Stimulated activated memory B cell treated with anti-CD40 and anti-IgM and Interleukin-4, amounts not matched to agents 10 μg/mL and 1 μg/mL and 100 μg/mL, for 72 hours (primary cell): ENCODE data around the gene PEBP1.
A peak's percentile ranks its signal among the peaks of the same experiment; 100 is the strongest.
"Not testable (repeated sequence)": the region's sequence is repeated elsewhere in the genome, so short reads cannot be mapped to it uniquely, and the experiment has no call there.

Experiments used
- ATAC-seq: fragments of 150-1000 bp; cut with Tn5 transposase; 2 replicates; pipeline ENCODE4 v1.10.0; 2021
- H3K27ac Mint-ChIP-seq: one replicate; pipeline ENCODE4 v1.8.0; 2022; ENCODE audit warnings: mild to moderate bottlenecking, mixed read lengths
- H3K27me3 Mint-ChIP-seq: one replicate; pipeline ENCODE4 v1.8.0; 2022; ENCODE audit warnings: mixed read lengths
- H3K36me3 Mint-ChIP-seq: one replicate; pipeline ENCODE4 v1.8.0; 2022; ENCODE audit warnings: mixed read lengths
- H3K4me1 Mint-ChIP-seq: one replicate; pipeline ENCODE4 v1.8.0; 2022; ENCODE audit warnings: mixed read lengths
- H3K4me3 Mint-ChIP-seq: one replicate; pipeline ENCODE4 v1.8.0; 2022; ENCODE audit warnings: mild to moderate bottlenecking, moderate library complexity, mixed read lengths
- H3K9me3 Mint-ChIP-seq: one replicate; pipeline ENCODE4 v1.8.0; 2022; ENCODE audit warnings: mixed read lengths

PEBP1 gene

GRCh38 chr12:118120579-118121363, 15.2 kb upstream of the PEBP1 start:
- Mint-ChIP-seq H3K27me3 (no peaks in the 10 kb centered on the region), H3K36me3 (peaks cover 5% of the 10 kb centered on the region)
- peak; percentile 51 for ATAC-seq

GRCh38 chr12:118122264-118122663, 13.7 kb upstream of the PEBP1 start:
- Mint-ChIP-seq H3K9me3 (no peaks in the 10 kb centered on the region), H3K36me3 (peaks cover 5% of the 10 kb centered on the region), H3K27ac (no peak overlapping the region)

More at GRCh38 chr12:118120579-118121363, 15.2 kb upstream of the PEBP1 start:
- H3K4me3 Mint-ChIP-seq, result no peak overlapping the region
- H3K4me1 Mint-ChIP-seq, result peaks cover 8% of the 10 kb centered on the region
- H3K9me3 Mint-ChIP-seq, result no peaks in the 10 kb centered on the region
- no peak overlapping the region for H3K27ac Mint-ChIP-seq

GRCh38 chr12:118124333-118124874, 11.5 kb upstream of the PEBP1 start:
- Mint-ChIP-seq H3K4me3 (no peak overlapping the region), H3K27me3 (no peaks in the 10 kb centered on the region), H3K27ac (no peak overlapping the region), H3K36me3 (peaks cover 5% of the 10 kb centered on the region), H3K9me3 (no peaks in the 10 kb centered on the region), H3K4me1 (peaks cover 8% of the 10 kb centered on the region)
- no peak for ATAC-seq

More at GRCh38 chr12:118122264-118122663, 13.7 kb upstream of the PEBP1 start:
- Mint-ChIP-seq H3K4me1 (peaks cover 8% of the 10 kb centered on the region), H3K4me3 (no peak overlapping the region), H3K27me3 (no peaks in the 10 kb centered on the region)
- ATAC-seq, result no peak

GRCh38 chr12:118125743-118126118, 10.2 kb upstream of the PEBP1 start:
- no peak overlapping the region for H3K27ac Mint-ChIP-seq
- peaks cover 1% of the 10 kb centered on the region for H3K4me1 Mint-ChIP-seq
- H3K27me3 Mint-ChIP-seq, result no peaks in the 10 kb centered on the region
- H3K9me3 Mint-ChIP-seq, result no peaks in the 10 kb centered on the region
- H3K36me3 Mint-ChIP-seq, result peaks cover 5% of the 10 kb centered on the region
- no peak for ATAC-seq
- H3K4me3 Mint-ChIP-seq, result no peak overlapping the region

GRCh38 chr12:118126119-118126757, 9.7 kb upstream of the PEBP1 start:
- H3K9me3 Mint-ChIP-seq, result no peaks in the 10 kb centered on the region
- no peak for ATAC-seq
- peaks cover 5% of the 10 kb centered on the region for H3K36me3 Mint-ChIP-seq
- no peak overlapping the region for H3K4me3 Mint-ChIP-seq
- H3K27ac Mint-ChIP-seq, result no peak overlapping the region
- no peaks in the 10 kb centered on the region for H3K27me3 Mint-ChIP-seq
- H3K4me1 Mint-ChIP-seq, result no peaks in the 10 kb centered on the region

GRCh38 chr12:118127867-118128266, 8.1 kb upstream of the PEBP1 start:
- Mint-ChIP-seq H3K4me3 (no peak overlapping the region), H3K9me3 (no peaks in the 10 kb centered on the region), H3K27ac (no peak overlapping the region), H3K27me3 (no peaks in the 10 kb centered on the region), H3K4me1 (no peaks in the 10 kb centered on the region), H3K36me3 (peaks cover 5% of the 10 kb centered on the region)
- ATAC-seq, result no peak

- H3K27ac Mint-ChIP-seq, H3K4me1 Mint-ChIP-seq: not testable (repeated sequence)
Observed at GRCh38 chr12:118129436-118129835, 6.5 kb upstream of the PEBP1 start.

GRCh38 chr12:118136559-118137003, 657 bp downstream of the PEBP1 start:
- peak overlapping the region; percentile 98 for H3K4me3 Mint-ChIP-seq
- H3K4me1 Mint-ChIP-seq, result peaks cover 31% of the 10 kb centered on the region
- peaks cover 24% of the 10 kb centered on the region for H3K36me3 Mint-ChIP-seq
- H3K27ac Mint-ChIP-seq, result peak overlapping the region; percentile 85
- no peaks in the 10 kb centered on the region for H3K9me3 Mint-ChIP-seq
- H3K27me3 Mint-ChIP-seq, result no peaks in the 10 kb centered on the region
- peak; percentile 66 for ATAC-seq

More at GRCh38 chr12:118129436-118129835, 6.5 kb upstream of the PEBP1 start:
- not testable (repeated sequence) for H3K36me3 Mint-ChIP-seq, H3K9me3 Mint-ChIP-seq, H3K4me3 Mint-ChIP-seq, H3K27me3 Mint-ChIP-seq, ATAC-seq

GRCh38 chr12:118137148-118137678, 1.3 kb downstream of the PEBP1 start:
- no peak for ATAC-seq
- Mint-ChIP-seq H3K27me3 (no peaks in the 10 kb centered on the region), H3K4me3 (peak overlapping the region; percentile 98), H3K27ac (peak overlapping the region; percentile 85), H3K4me1 (peaks cover 31% of the 10 kb centered on the region), H3K36me3 (peaks cover 29% of the 10 kb centered on the region), H3K9me3 (no peaks in the 10 kb centered on the region)

GRCh38 chr12:118140825-118141224, 4.9 kb downstream of the PEBP1 start:
- peaks cover 44% of the 10 kb centered on the region for H3K4me1 Mint-ChIP-seq
- H3K9me3 Mint-ChIP-seq, result no peaks in the 10 kb centered on the region
- no peaks in the 10 kb centered on the region for H3K27me3 Mint-ChIP-seq
- H3K27ac Mint-ChIP-seq, result no peak overlapping the region
- ATAC-seq, result no peak
- H3K36me3 Mint-ChIP-seq, result peaks cover 64% of the 10 kb centered on the region
- H3K4me3 Mint-ChIP-seq, result no peak overlapping the region

- peak overlapping the region; percentile 77 for H3K27ac Mint-ChIP-seq
- no peaks in the 10 kb centered on the region for H3K27me3 Mint-ChIP-seq
- no peak overlapping the region for H3K4me3 Mint-ChIP-seq
- no peaks in the 10 kb centered on the region for H3K9me3 Mint-ChIP-seq
- H3K4me1 Mint-ChIP-seq, result peaks cover 25% of the 10 kb centered on the region
- no peak for ATAC-seq
- peaks cover 80% of the 10 kb centered on the region for H3K36me3 Mint-ChIP-seq
Observed at GRCh38 chr12:118144499-118144898, 8.6 kb downstream of the PEBP1 start.

GRCh38 chr12:118145113-118145797, 9.3 kb downstream of the PEBP1 start:
- no peak overlapping the region for H3K4me3 Mint-ChIP-seq
- no peaks in the 10 kb centered on the region for H3K27me3 Mint-ChIP-seq
- peaks cover 25% of the 10 kb centered on the region for H3K4me1 Mint-ChIP-seq
- no peaks in the 10 kb centered on the region for H3K9me3 Mint-ChIP-seq
- H3K27ac Mint-ChIP-seq, result peak overlapping the region; percentile 77
- ATAC-seq, result peak; percentile 82
- H3K36me3 Mint-ChIP-seq, result peaks cover 75% of the 10 kb centered on the region

GRCh38 chr12:118145798-118146156, 9.9 kb downstream of the PEBP1 start:
- peaks cover 25% of the 10 kb centered on the region for H3K4me1 Mint-ChIP-seq
- no peaks in the 10 kb centered on the region for H3K9me3 Mint-ChIP-seq
- H3K36me3 Mint-ChIP-seq, result peaks cover 74% of the 10 kb centered on the region
- no peak for ATAC-seq
- H3K4me3 Mint-ChIP-seq, result no peak overlapping the region
- peak overlapping the region; percentile 77 for H3K27ac Mint-ChIP-seq
- H3K27me3 Mint-ChIP-seq, result no peaks in the 10 kb centered on the region

- no peak for ATAC-seq
- H3K4me3 Mint-ChIP-seq, result no peak overlapping the region
- no peaks in the 10 kb centered on the region for H3K27me3 Mint-ChIP-seq
- peaks cover 21% of the 10 kb centered on the region for H3K4me1 Mint-ChIP-seq
- no peak overlapping the region for H3K27ac Mint-ChIP-seq
- peaks cover 62% of the 10 kb centered on the region for H3K36me3 Mint-ChIP-seq
- H3K9me3 Mint-ChIP-seq, result no peaks in the 10 kb centered on the region
Observed at GRCh38 chr12:118148287-118148686, 12.4 kb downstream of the PEBP1 start.

- Mint-ChIP-seq H3K27ac (no peak overlapping the region), H3K4me1 (peaks cover under 1% of the 10 kb centered on the region), H3K27me3 (no peaks in the 10 kb centered on the region), H3K36me3 (peaks cover 40% of the 10 kb centered on the region), H3K9me3 (no peaks in the 10 kb centered on the region), H3K4me3 (no peak overlapping the region)
- no peak for ATAC-seq
Observed at GRCh38 chr12:118150625-118151024, 14.7 kb downstream of the PEBP1 start.
